ENCODE results near the gene B4GALT7. TPM values are rescaled to one million over a fixed set of nuclear protein-coding genes. Genes with fewer than 3 reads are reported as not detected.

Gene B4GALT7
- total RNA-seq, 1 donor: 26.8 TPM

DNA sequence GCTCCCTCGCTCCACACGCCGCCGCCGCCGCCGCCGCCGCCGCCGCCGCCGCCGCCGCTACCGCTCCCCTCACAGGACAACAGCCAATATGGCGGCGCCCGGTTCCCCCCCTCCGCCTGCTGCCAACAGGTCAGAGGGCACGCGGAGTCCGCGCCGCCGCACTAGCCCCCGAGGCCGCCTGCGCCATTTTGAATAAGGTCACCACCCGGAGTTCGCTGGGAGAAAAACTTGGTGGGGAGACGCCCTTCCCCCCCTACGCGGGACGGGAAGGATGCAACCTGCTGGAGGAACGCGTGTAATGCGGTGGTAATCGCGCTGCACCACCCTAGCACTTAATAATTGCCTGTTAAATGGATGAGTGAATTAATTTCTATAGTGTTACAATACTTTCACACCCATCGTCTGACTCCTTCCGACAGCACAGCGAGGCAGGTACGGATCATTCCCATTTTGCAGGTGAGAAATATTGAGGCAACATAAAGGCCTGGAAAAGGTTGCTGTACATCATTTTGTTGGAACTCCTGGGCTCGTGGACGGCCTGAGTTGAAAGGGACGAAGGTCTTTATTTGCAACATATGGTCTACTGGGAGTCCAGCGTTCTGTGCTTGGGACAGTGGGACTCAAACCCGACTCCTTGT lies 45.3 kb upstream of the B4GALT7 start, which contains the start of gene FAM193B:
FAM193B (minus strand) TSS at position 90 of the 638 bp plus-strand sequence. CDS start 105 bp downstream, outside the sequence.
- H2AFZ ChIP-seq (ENCODE audit: low read length): peak within 1 kb of the TSS; percentile 89
- DNase-seq (ENCODE audit: insufficient read length, low spot score, missing footprints): peak; percentile 100
- H3K36me3 ChIP-seq (ENCODE audit: insufficient read depth, low read length): peaks cover 6% of the 10 kb centered on the region
- H3K79me2 ChIP-seq (ENCODE audit: insufficient read depth, low read length): peaks cover 50% of the 10 kb centered on the region
- TF ChIP-seq, protein P1, sequence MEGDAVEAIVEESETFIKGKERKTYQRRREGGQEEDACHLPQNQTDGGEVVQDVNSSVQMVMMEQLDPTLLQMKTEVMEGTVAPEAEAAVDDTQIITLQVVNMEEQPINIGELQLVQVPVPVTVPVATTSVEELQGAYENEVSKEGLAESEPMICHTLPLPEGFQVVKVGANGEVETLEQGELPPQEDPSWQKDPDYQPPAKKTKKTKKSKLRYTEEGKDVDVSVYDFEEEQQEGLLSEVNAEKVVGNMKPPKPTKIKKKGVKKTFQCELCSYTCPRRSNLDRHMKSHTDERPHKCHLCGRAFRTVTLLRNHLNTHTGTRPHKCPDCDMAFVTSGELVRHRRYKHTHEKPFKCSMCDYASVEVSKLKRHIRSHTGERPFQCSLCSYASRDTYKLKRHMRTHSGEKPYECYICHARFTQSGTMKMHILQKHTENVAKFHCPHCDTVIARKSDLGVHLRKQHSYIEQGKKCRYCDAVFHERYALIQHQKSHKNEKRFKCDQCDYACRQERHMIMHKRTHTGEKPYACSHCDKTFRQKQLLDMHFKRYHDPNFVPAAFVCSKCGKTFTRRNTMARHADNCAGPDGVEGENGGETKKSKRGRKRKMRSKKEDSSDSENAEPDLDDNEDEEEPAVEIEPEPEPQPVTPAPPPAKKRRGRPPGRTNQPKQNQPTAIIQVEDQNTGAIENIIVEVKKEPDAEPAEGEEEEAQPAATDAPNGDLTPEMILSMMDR (IDR thresholded peaks at IDR 0.05; ENCODE audit: extremely low read depth, low read depth, low read length): peak; percentile 24
- H3K4me3 ChIP-seq (ENCODE audit: insufficient read depth, low read length): peak within 1 kb of the TSS; percentile 84
- peak within 1 kb of the TSS; percentile 87 for H3K4me2 ChIP-seq (ENCODE audit: insufficient read depth, low read length)
- H3K27me3 ChIP-seq (ENCODE audit: insufficient read depth, low read length): peaks cover 7% of the 10 kb centered on the region
- H3K27ac ChIP-seq (ENCODE audit: low read depth, low read length): peak within 1 kb of the TSS; percentile 53
- H3K9me3 ChIP-seq (ENCODE audit: low read depth, low read length): no peaks in the 10 kb centered on the region
- H3K4me1 ChIP-seq (ENCODE audit: insufficient read depth, low read length): peaks cover 20% of the 10 kb centered on the region
- peaks cover 34% of the 10 kb centered on the region for H4K20me1 ChIP-seq (ENCODE audit: insufficient read depth, low read length)

DNA sequence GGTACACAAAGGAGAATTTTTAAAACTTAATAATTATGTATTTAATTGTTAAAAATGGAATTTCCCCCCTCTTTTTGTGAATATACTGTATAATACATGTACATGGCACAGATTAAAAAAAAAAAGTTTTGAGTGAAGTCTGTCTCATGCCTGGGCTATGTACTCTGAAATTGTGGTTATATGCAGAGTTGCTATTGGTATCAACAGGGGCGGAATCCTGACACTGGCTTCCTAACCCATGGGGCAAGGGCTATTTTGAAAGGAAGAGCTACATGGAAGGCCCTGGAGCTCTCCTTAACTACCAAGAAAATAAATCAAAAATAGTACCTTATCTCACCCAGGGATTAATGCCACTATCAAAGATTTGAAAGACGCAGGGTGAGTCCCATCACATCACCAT lies 44.7 kb upstream of the B4GALT7 start:
- peak; percentile 54 for DNase-seq (ENCODE audit: insufficient read length, low spot score, missing footprints)

DNA sequence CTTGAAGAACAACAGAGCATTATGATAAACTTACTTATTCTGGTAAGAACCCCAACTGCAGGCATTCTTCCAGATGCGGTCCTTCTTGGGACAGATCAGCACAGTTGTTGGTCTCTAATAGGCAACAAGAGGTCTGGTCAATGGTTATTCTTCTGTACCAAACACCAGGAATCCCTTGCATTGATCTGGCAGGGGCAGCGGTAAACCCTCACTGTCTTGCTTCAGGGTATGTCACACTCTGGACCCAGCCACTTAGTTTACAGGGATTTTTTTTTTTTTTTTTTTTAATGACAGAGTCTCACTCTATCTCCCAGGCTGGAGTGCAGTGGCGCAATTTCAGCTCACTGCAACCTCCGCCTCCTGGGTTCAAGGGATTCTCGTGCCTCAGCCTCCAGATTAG lies 44.3 kb upstream of the B4GALT7 start:
- DNase-seq (ENCODE audit: insufficient read length, low spot score, missing footprints): no peak
- Histone ChIP-seq H3K9me3 (ENCODE audit: low read depth, low read length) (no peaks in the 10 kb centered on the region), H3K36me3 (ENCODE audit: insufficient read depth, low read length) (peaks cover under 1% of the 10 kb centered on the region), H3K4me3 (ENCODE audit: insufficient read depth, low read length) (no peak overlapping the region), H4K20me1 (ENCODE audit: insufficient read depth, low read length) (peaks cover 27% of the 10 kb centered on the region), H3K4me2 (ENCODE audit: insufficient read depth, low read length) (no peak overlapping the region), H3K27ac (ENCODE audit: low read depth, low read length) (no peak overlapping the region), H3K4me1 (ENCODE audit: insufficient read depth, low read length) (peaks cover 16% of the 10 kb centered on the region), H3K27me3 (ENCODE audit: insufficient read depth, low read length) (peaks cover 7% of the 10 kb centered on the region), H2AFZ (ENCODE audit: low read length) (no peak overlapping the region), H3K79me2 (ENCODE audit: insufficient read depth, low read length) (peaks cover 39% of the 10 kb centered on the region)
- TF ChIP-seq, protein P1 (IDR thresholded peaks at IDR 0.05; ENCODE audit: extremely low read depth, low read depth, low read length): no peak

More for the DNA sequence above, 44.7 kb upstream of the B4GALT7 start:
- Histone ChIP-seq H3K79me2 (ENCODE audit: insufficient read depth, low read length) (peaks cover 44% of the 10 kb centered on the region), H3K27ac (ENCODE audit: low read depth, low read length) (no peak overlapping the region), H3K4me3 (ENCODE audit: insufficient read depth, low read length) (peak overlapping the region; percentile 84), H3K9me3 (ENCODE audit: low read depth, low read length) (no peaks in the 10 kb centered on the region), H4K20me1 (ENCODE audit: insufficient read depth, low read length) (peaks cover 31% of the 10 kb centered on the region), H3K27me3 (ENCODE audit: insufficient read depth, low read length) (peaks cover 7% of the 10 kb centered on the region), H3K4me1 (ENCODE audit: insufficient read depth, low read length) (peaks cover 20% of the 10 kb centered on the region), H3K4me2 (ENCODE audit: insufficient read depth, low read length) (peak overlapping the region; percentile 87), H2AFZ (ENCODE audit: low read length) (peak overlapping the region; percentile 89), H3K36me3 (ENCODE audit: insufficient read depth, low read length) (peaks cover 5% of the 10 kb centered on the region)
- TF ChIP-seq, protein P1 (IDR thresholded peaks at IDR 0.05; ENCODE audit: extremely low read depth, low read depth, low read length): no peak

DNA sequence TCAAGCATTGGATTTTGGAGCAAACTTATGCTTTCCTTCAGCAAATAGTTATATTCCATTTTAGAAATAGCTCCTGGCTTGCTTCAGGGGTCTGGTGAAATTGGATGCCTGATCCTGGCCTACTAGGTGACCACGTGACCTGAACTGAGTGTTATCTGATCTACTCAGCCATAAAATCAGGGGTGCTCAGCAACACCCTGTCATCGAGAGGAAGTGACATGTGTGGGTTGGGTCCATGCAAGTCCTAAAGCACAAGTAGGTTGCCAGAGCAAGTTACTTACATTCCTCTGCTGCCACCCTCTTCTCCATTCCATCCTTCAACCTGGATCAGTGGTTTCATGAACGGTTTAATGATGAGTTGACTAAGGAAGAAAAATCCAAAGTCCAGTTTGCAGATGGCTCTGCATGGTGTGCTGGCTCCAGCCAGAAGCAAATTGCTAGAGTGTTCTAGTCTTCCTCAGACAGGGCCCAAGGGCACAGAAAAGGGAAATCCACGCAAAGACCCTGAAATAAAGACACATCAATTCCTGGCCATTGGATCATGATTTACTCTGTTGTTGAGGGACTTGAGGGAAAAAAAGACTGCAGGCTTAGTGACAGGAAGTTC lies 42.8 kb upstream of the B4GALT7 start:
- no peak overlapping the region for H3K27ac ChIP-seq (ENCODE audit: low read depth, low read length)
- TF ChIP-seq, protein P1 (IDR thresholded peaks at IDR 0.05; ENCODE audit: extremely low read depth, low read depth, low read length): no peak
- H4K20me1 ChIP-seq (ENCODE audit: insufficient read depth, low read length): peaks cover 15% of the 10 kb centered on the region
- DNase-seq (ENCODE audit: insufficient read length, low spot score, missing footprints): peak; percentile 14
- H3K9me3 ChIP-seq (ENCODE audit: low read depth, low read length): no peaks in the 10 kb centered on the region
- no peak overlapping the region for H2AFZ ChIP-seq (ENCODE audit: low read length)
- no peak overlapping the region for H3K4me2 ChIP-seq (ENCODE audit: insufficient read depth, low read length)
- no peaks in the 10 kb centered on the region for H3K36me3 ChIP-seq (ENCODE audit: insufficient read depth, low read length)
- peaks cover 7% of the 10 kb centered on the region for H3K27me3 ChIP-seq (ENCODE audit: insufficient read depth, low read length)
- no peak overlapping the region for H3K4me3 ChIP-seq (ENCODE audit: insufficient read depth, low read length)
- H3K4me1 ChIP-seq (ENCODE audit: insufficient read depth, low read length): peaks cover 14% of the 10 kb centered on the region
- H3K79me2 ChIP-seq (ENCODE audit: insufficient read depth, low read length): peaks cover 25% of the 10 kb centered on the region

Measured in osteoblast (primary cell).